ENCODE results near the gene KBTBD4. TPM values are rescaled to one million over a fixed set of nuclear protein-coding genes. Genes with fewer than 3 reads are reported as not detected.

The KBTBD4 gene
- total RNA-seq, result 12.5 and 29.6 TPM in 2 replicates

GRCh38 chr11:47578524-47579494 is at the start of gene KBTBD4, which contains the start of gene NDUFS3:
Gene KBTBD4, minus strand, starts transcription at chr11:47578970. Its CDS starts 19 bp downstream, at chr11:47578951.
Gene NDUFS3, plus strand, starts transcription at chr11:47579074. Its CDS starts 18 bp downstream, at chr11:47579092.

GRCh38 chr11:47593934-47594855 is 15.4 kb upstream of the KBTBD4 start, which contains the start of gene C1QTNF4:
Gene C1QTNF4, minus strand, starts transcription at chr11:47594411. Its CDS starts 3,601 bp downstream, at chr11:47590810.

GRCh38 chr11:47586098-47586855 is 7.5 kb upstream of the KBTBD4 start, which contains the start of gene FAM180B:
Gene FAM180B, plus strand, starts transcription at chr11:47586678. Its CDS starts 91 bp downstream, at chr11:47586769.

GRCh38 chr11:47565340-47566148 is 13.2 kb downstream of the KBTBD4 start, which contains the start of gene PTPMT1:
Gene PTPMT1, plus strand, starts transcription at chr11:47565599. Its CDS starts 24 bp downstream, at chr11:47565623.

GRCh38 chr11:47552566-47553405 is 26.0 kb downstream of the KBTBD4 start, which contains the start of gene CELF1:
Gene CELF1, minus strand, starts transcription at chr11:47553132. Its CDS starts 53,609 bp downstream, at chr11:47499523.

Small RNA genes within 50 kb of the gene (small RNA-seq; reads per million reads assigned to genes)
- 0.13 reads per million for gene RN7SL652P (ENCODE audit: low replicate concordance)
- gene RNU5E-10P (ENCODE audit: low replicate concordance), result not detected

Other genes with a start within 250 kb of the KBTBD4 start
- not detected in 2 replicates for gene MYBPC3, start 226.3 kb downstream of the KBTBD4 start, total RNA-seq
- 0.29 TPM in 1 of 2 replicates, not detected in the other for gene SPI1, start 200.4 kb downstream of the KBTBD4 start, total RNA-seq
- gene SLC39A13, start 170.4 kb downstream of the KBTBD4 start, total RNA-seq, result 111 and 138 TPM in 2 replicates
- 197 and 211 TPM in 2 replicates for gene PSMC3, start 152.5 kb downstream of the KBTBD4 start, total RNA-seq
- gene RAPSN, start 129.8 kb downstream of the KBTBD4 start, total RNA-seq, result 0.14 and 0.44 TPM in 2 replicates
- gene CELF1, start 25.8 kb downstream of the KBTBD4 start, total RNA-seq, result 101 and 158 TPM in 2 replicates
- gene PTPMT1, start 13.4 kb downstream of the KBTBD4 start, total RNA-seq, result 53.3 and 58.9 TPM in 2 replicates
- 58.0 and 77.3 TPM in 2 replicates for gene NDUFS3, start 104 bp upstream of the KBTBD4 start, total RNA-seq
- gene FAM180B, start 7.7 kb upstream of the KBTBD4 start, total RNA-seq, result 0.22 TPM in 1 of 2 replicates, not detected in the other
- 0.14 and 0.22 TPM in 2 replicates for gene C1QTNF4, start 15.4 kb upstream of the KBTBD4 start, total RNA-seq
- gene MTCH2, start 63.6 kb upstream of the KBTBD4 start, total RNA-seq, result 84.9 and 95.9 TPM in 2 replicates
- gene AGBL2, start 136.4 kb upstream of the KBTBD4 start, total RNA-seq, result 0.43 and 4.4 TPM in 2 replicates
- 98.0 and 109 TPM in 2 replicates for gene FNBP4, start 188.4 kb upstream of the KBTBD4 start, total RNA-seq

Measured in placental pericyte (primary cell).